GM23338 (cell line): ENCODE measurements around the gene CDC25C. TPM values are rescaled to one million over a fixed set of nuclear protein-coding genes. Genes with fewer than 3 reads are reported as not detected.
A peak's percentile ranks its signal among the peaks of the same experiment; 100 is the strongest.

Source experiments
- ATAC-seq: fragments of 200-7000 bp; cut with Tn5 transposase; 3 replicates; pipeline ENCODE4 v1.9.1; 2020
- DNase-seq: peaks from one replicate; pipeline ENCODE4 v3.0.0-alpha.2; 2015; ENCODE audit warnings: low spot score
- H2AFZ ChIP-seq: fragments of 200-600 bp; sonication (generic); 2 replicates; pipeline ENCODE4 v1.8.0; 2016; ENCODE audit warnings: antibody characterized with exemption, mild to moderate bottlenecking, moderate library complexity
- H3F3A ChIP-seq: fragments of 200-600 bp; sonication (generic); replicated peaks from 2 replicates; pipeline ENCODE4 v1.8.0; 2017; ENCODE audit warnings: antibody characterized with exemption, mixed run types, low read depth
- H3K27ac ChIP-seq: fragments of 200-600 bp; sonication (generic); 2 replicates; pipeline ENCODE4 v1.6.1; 2016; ENCODE audit warnings: low read depth
- H3K27me3 ChIP-seq: fragments of 200-600 bp; sonication (generic); 2 replicates; pipeline ENCODE4 v1.8.0; 2016; ENCODE audit warnings: mild to moderate bottlenecking, mixed run types, moderate library complexity; ENCODE audit not compliant: insufficient read depth
- H3K36me3 ChIP-seq: fragments of 200-600 bp; sonication (generic); 2 replicates; pipeline ENCODE4 v1.8.0; 2016; ENCODE audit warnings: mild to moderate bottlenecking; ENCODE audit not compliant: insufficient read depth
- H3K4me1 ChIP-seq: fragments of 200-600 bp; sonication (generic); 2 replicates; pipeline ENCODE4 v1.8.0; 2016; ENCODE audit warnings: mild to moderate bottlenecking, moderate library complexity; ENCODE audit not compliant: insufficient read depth
- H3K4me2 ChIP-seq: fragments of 200-600 bp; sonication (generic); 2 replicates; pipeline ENCODE4 v1.7.1; 2017; ENCODE audit warnings: mixed run types
- H3K4me3 ChIP-seq: fragments of 200-600 bp; sonication (generic); 2 replicates; pipeline ENCODE4 v1.6.1; 2016; ENCODE audit warnings: mixed run types
- H3K79me2 ChIP-seq: fragments of 200-600 bp; sonication (generic); replicated peaks from 2 replicates; pipeline ENCODE4 v1.8.0; 2017; ENCODE audit warnings: mild to moderate bottlenecking; ENCODE audit not compliant: insufficient read depth
- H3K9me2 ChIP-seq: fragments of 200-600 bp; sonication (generic); 2 replicates; pipeline ENCODE4 v1.8.0; 2017; ENCODE audit not compliant: insufficient read depth
- H4K20me1 ChIP-seq: fragments of 200-600 bp; sonication (generic); replicated peaks from 2 replicates; pipeline ENCODE4 v1.8.0; 2017; ENCODE audit warnings: mild to moderate bottlenecking; ENCODE audit not compliant: insufficient read depth
- H3K27ac Mint-ChIP-seq: 2 replicates; pipeline ENCODE4 v1.8.0; 2020; ENCODE audit warnings: inconsistent platforms, mild to moderate bottlenecking, moderate library complexity, mixed read lengths
- H3K27me3 Mint-ChIP-seq: 3 replicates; pipeline ENCODE4 v1.8.0; 2022; ENCODE audit warnings: low read depth, mild to moderate bottlenecking, moderate library complexity, mixed read lengths, inconsistent platforms; ENCODE audit not compliant: insufficient read depth, poor library complexity
- H3K36me3 Mint-ChIP-seq: 3 replicates; pipeline ENCODE4 v1.8.0; 2021; ENCODE audit warnings: low read depth, mild to moderate bottlenecking, inconsistent platforms, moderate library complexity, mixed read lengths
- H3K4me1 Mint-ChIP-seq: 3 replicates; pipeline ENCODE4 v1.8.0; 2020; ENCODE audit warnings: mild to moderate bottlenecking, inconsistent platforms, mixed read lengths
- H3K4me3 Mint-ChIP-seq: 3 replicates; pipeline ENCODE4 v1.8.0; 2021; ENCODE audit warnings: moderate library complexity, mild to moderate bottlenecking, inconsistent platforms, mixed read lengths
- H3K9me3 Mint-ChIP-seq: 3 replicates; pipeline ENCODE4 v1.8.0; 2020; ENCODE audit warnings: moderate library complexity, mild to moderate bottlenecking, inconsistent platforms, mixed read lengths
- CREB1 ChIP-seq: fragments of 250-450 bp; sonication (Bioruptor Pico); IDR thresholded peaks from 2 replicates; pipeline ENCODE4 v1.5.0; 2020; ENCODE audit warnings: low read depth, mild to moderate bottlenecking, moderate library complexity
- EZH2 ChIP-seq: fragments of 200-600 bp; sonication (generic); IDR thresholded peaks from one replicate; pipeline ENCODE4 v1.8.0; 2017; ENCODE audit warnings: antibody characterized with exemption, mild to moderate bottlenecking, low read depth; ENCODE audit not compliant: unreplicated experiment
- EZH2phosphoT487 ChIP-seq: fragments of 200-600 bp; sonication (generic); IDR thresholded peaks from one replicate; pipeline ENCODE4 v1.8.1; 2018; ENCODE audit warnings: antibody characterized with exemption; ENCODE audit not compliant: unreplicated experiment
- JUNB ChIP-seq: IDR thresholded peaks from one replicate; pipeline ENCODE4 v1.6.1; 2016; ENCODE audit warnings: antibody characterized with exemption; ENCODE audit not compliant: unreplicated experiment
- NANOG ChIP-seq: IDR thresholded peaks from 2 replicates; pipeline ENCODE4 v1.6.1; 2016; ENCODE audit warnings: antibody characterized with exemption, borderline replicate concordance
- POLR2AphosphoS5 ChIP-seq: IDR thresholded peaks from 2 replicates; pipeline ENCODE4 v1.6.1; 2016; ENCODE audit warnings: antibody characterized with exemption, low read depth
- STAT1 ChIP-seq: IDR thresholded peaks from one replicate; pipeline ENCODE4 v1.6.1; 2016; ENCODE audit warnings: antibody characterized with exemption; ENCODE audit not compliant: unreplicated experiment
- ZNF114 ChIP-seq: fragments of 250-450 bp; sonication (Bioruptor Pico); IDR thresholded peaks from 2 replicates; pipeline ENCODE4 v1.5.0; 2020; ENCODE audit warnings: mild to moderate bottlenecking, moderate library complexity
- ZNF331 ChIP-seq: fragments of 250-450 bp; sonication (Bioruptor Pico); IDR thresholded peaks from 2 replicates; pipeline ENCODE4 v1.5.0; 2020; ENCODE audit warnings: low read depth, mild to moderate bottlenecking, moderate library complexity
- polyA plus RNA-seq: library from polyadenylated mRNA; unstranded; fragments of >200 nt; fragmentation: Nextera tagmentation; extraction: Ambion mirVana; gene quantifications from 2 replicates; pipeline ENCODE4 v1.2.1, GENCODE V29; 2016
- total RNA-seq: library from RNA; depleted of rRNA; stranded (reverse); fragments of >200 nt; shearing (Covaris generic); gene quantifications from 2 replicates; pipeline ENCODE4 v1.2.3, GENCODE V29; 2014
- TF ChIP-seq, protein P1 (sequence below), 2 experiments: fragments of 200-600 bp in 1 of 2; sonication (generic) in 1 of 2; conservative IDR thresholded peaks; 2 replicates each; pipeline versions ENCODE4 v1.5.1 to v1.6.1; 2016 to 2017; ENCODE audit warnings: antibody characterized with exemption in 2 of 2, low read depth in 2 of 2, mild to moderate bottlenecking in 2 of 2, moderate library complexity in 1 of 2
- TF ChIP-seq, protein P2 (sequence below): IDR thresholded peaks from one replicate; pipeline ENCODE4 v1.6.1; 2018; ENCODE audit warnings: antibody characterized with exemption; ENCODE audit not compliant: unreplicated experiment
- TF ChIP-seq, protein P3 (sequence below): fragments of 250-450 bp; sonication (Bioruptor Pico); IDR thresholded peaks from 2 replicates; pipeline ENCODE4 v1.5.0; 2020; ENCODE audit warnings: mild to moderate bottlenecking, moderate library complexity
- TF ChIP-seq, protein P4 (sequence below): IDR thresholded peaks from 2 replicates; pipeline ENCODE4 v1.6.1; 2016; ENCODE audit warnings: antibody characterized with exemption

CDC25C gene
- total and polyA plus RNA-seq, 2 experiments from 2014 or later, result 20.9 to 25.6 TPM

DNA sequence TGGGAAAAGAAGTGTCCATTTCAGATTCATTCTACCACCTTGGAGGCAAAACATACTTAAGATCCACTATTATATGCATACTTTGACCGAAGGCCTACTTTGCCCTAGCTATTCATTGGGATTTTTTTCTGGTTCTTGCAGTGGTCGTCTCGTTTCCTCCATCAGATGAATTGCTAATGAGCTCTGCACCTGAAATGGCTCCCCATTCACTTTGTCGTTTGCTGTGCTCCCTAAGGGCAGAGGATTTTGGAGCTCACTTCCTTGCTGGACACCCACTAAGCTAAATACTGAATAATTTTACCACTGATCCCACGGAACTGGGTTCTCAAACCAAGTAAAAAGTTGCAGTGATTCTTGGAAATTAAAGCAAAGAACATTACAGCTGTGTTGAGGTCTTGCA, 22.8 kb upstream of the CDC25C start:
- Mint-ChIP-seq H3K27ac (no peak overlapping the region), H3K4me1 (peaks cover 24% of the 10 kb centered on the region), H3K27me3 (peaks cover 7% of the 10 kb centered on the region), H3K9me3 (no peaks in the 10 kb centered on the region; the same call in 2 of the 3 replicates), H3K36me3 (peaks cover 20% of the 10 kb centered on the region), H3K4me3 (peak overlapping the region; percentile 91)
- Histone ChIP-seq H3K36me3 (no peaks in the 10 kb centered on the region), H2AFZ (no peak overlapping the region), H4K20me1 (peaks cover 3% of the 10 kb centered on the region; the same call in 1 of the 2 replicates), H3K79me2 (peaks cover 61% of the 10 kb centered on the region), H3F3A (no peaks in the 10 kb centered on the region; the same call in 1 of the 2 replicates), H3K27me3 (no peaks in the 10 kb centered on the region), H3K4me3 (peak overlapping the region; percentile 94), H3K27ac (peak overlapping the region; percentile 97), H3K4me1 (peaks cover 11% of the 10 kb centered on the region; the same call in 1 of the 2 replicates), H3K9me2 (no peaks in the 10 kb centered on the region; the same call in 1 of the 2 replicates), H3K4me2 (peak overlapping the region; percentile 85)
- TF ChIP-seq, protein P1, sequence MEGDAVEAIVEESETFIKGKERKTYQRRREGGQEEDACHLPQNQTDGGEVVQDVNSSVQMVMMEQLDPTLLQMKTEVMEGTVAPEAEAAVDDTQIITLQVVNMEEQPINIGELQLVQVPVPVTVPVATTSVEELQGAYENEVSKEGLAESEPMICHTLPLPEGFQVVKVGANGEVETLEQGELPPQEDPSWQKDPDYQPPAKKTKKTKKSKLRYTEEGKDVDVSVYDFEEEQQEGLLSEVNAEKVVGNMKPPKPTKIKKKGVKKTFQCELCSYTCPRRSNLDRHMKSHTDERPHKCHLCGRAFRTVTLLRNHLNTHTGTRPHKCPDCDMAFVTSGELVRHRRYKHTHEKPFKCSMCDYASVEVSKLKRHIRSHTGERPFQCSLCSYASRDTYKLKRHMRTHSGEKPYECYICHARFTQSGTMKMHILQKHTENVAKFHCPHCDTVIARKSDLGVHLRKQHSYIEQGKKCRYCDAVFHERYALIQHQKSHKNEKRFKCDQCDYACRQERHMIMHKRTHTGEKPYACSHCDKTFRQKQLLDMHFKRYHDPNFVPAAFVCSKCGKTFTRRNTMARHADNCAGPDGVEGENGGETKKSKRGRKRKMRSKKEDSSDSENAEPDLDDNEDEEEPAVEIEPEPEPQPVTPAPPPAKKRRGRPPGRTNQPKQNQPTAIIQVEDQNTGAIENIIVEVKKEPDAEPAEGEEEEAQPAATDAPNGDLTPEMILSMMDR (conservative IDR thresholded peaks at IDR 0.05; ENCODE audit: low read depth in 2 of 2), result no peak
- no peak for TF ChIP-seq ZNF114 (CRISPR knock-in tag)
- no peak for TF ChIP-seq NANOG
- TF ChIP-seq EZH2phosphoT487, result no peak
- TF ChIP-seq EZH2, result no peak
- no peak for TF ChIP-seq JUNB
- no peak for TF ChIP-seq CREB1 (CRISPR knock-in tag)
- TF ChIP-seq, protein P2, sequence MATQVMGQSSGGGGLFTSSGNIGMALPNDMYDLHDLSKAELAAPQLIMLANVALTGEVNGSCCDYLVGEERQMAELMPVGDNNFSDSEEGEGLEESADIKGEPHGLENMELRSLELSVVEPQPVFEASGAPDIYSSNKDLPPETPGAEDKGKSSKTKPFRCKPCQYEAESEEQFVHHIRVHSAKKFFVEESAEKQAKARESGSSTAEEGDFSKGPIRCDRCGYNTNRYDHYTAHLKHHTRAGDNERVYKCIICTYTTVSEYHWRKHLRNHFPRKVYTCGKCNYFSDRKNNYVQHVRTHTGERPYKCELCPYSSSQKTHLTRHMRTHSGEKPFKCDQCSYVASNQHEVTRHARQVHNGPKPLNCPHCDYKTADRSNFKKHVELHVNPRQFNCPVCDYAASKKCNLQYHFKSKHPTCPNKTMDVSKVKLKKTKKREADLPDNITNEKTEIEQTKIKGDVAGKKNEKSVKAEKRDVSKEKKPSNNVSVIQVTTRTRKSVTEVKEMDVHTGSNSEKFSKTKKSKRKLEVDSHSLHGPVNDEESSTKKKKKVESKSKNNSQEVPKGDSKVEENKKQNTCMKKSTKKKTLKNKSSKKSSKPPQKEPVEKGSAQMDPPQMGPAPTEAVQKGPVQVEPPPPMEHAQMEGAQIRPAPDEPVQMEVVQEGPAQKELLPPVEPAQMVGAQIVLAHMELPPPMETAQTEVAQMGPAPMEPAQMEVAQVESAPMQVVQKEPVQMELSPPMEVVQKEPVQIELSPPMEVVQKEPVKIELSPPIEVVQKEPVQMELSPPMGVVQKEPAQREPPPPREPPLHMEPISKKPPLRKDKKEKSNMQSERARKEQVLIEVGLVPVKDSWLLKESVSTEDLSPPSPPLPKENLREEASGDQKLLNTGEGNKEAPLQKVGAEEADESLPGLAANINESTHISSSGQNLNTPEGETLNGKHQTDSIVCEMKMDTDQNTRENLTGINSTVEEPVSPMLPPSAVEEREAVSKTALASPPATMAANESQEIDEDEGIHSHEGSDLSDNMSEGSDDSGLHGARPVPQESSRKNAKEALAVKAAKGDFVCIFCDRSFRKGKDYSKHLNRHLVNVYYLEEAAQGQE, result no peak
- no peak for TF ChIP-seq STAT1
- TF ChIP-seq ZNF331, result no peak
- TF ChIP-seq, protein P3, sequence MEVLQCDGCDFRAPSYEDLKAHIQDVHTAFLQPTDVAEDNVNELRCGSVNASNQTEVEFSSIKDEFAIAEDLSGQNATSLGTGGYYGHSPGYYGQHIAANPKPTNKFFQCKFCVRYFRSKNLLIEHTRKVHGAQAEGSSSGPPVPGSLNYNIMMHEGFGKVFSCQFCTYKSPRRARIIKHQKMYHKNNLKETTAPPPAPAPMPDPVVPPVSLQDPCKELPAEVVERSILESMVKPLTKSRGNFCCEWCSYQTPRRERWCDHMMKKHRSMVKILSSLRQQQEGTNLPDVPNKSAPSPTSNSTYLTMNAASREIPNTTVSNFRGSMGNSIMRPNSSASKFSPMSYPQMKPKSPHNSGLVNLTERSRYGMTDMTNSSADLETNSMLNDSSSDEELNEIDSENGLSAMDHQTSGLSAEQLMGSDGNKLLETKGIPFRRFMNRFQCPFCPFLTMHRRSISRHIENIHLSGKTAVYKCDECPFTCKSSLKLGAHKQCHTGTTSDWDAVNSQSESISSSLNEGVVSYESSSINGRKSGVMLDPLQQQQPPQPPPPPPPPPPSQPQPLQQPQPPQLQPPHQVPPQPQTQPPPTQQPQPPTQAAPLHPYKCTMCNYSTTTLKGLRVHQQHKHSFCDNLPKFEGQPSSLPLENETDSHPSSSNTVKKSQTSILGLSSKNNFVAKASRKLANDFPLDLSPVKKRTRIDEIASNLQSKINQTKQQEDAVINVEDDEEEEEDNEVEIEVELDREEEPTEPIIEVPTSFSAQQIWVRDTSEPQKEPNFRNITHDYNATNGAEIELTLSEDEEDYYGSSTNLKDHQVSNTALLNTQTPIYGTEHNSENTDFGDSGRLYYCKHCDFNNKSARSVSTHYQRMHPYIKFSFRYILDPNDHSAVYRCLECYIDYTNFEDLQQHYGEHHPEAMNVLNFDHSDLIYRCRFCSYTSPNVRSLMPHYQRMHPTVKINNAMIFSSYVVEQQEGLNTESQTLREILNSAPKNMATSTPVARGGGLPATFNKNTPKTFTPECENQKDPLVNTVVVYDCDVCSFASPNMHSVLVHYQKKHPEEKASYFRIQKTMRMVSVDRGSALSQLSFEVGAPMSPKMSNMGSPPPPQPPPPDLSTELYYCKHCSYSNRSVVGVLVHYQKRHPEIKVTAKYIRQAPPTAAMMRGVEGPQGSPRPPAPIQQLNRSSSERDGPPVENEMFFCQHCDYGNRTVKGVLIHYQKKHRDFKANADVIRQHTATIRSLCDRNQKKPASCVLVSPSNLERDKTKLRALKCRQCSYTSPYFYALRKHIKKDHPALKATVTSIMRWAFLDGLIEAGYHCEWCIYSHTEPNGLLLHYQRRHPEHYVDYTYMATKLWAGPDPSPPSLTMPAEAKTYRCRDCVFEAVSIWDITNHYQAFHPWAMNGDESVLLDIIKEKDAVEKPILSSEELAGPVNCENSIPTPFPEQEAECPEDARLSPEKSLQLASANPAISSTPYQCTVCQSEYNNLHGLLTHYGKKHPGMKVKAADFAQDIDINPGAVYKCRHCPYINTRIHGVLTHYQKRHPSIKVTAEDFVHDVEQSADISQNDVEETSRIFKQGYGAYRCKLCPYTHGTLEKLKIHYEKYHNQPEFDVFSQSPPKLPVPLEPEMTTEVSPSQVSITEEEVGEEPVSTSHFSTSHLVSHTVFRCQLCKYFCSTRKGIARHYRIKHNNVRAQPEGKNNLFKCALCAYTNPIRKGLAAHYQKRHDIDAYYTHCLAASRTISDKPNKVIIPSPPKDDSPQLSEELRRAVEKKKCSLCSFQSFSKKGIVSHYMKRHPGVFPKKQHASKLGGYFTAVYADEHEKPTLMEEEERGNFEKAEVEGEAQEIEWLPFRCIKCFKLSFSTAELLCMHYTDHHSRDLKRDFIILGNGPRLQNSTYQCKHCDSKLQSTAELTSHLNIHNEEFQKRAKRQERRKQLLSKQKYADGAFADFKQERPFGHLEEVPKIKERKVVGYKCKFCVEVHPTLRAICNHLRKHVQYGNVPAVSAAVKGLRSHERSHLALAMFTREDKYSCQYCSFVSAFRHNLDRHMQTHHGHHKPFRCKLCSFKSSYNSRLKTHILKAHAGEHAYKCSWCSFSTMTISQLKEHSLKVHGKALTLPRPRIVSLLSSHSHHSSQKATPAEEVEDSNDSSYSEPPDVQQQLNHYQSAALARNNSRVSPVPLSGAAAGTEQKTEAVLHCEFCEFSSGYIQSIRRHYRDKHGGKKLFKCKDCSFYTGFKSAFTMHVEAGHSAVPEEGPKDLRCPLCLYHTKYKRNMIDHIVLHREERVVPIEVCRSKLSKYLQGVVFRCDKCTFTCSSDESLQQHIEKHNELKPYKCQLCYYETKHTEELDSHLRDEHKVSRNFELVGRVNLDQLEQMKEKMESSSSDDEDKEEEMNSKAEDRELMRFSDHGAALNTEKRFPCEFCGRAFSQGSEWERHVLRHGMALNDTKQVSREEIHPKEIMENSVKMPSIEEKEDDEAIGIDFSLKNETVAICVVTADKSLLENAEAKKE, result no peak
- TF ChIP-seq, protein P4, sequence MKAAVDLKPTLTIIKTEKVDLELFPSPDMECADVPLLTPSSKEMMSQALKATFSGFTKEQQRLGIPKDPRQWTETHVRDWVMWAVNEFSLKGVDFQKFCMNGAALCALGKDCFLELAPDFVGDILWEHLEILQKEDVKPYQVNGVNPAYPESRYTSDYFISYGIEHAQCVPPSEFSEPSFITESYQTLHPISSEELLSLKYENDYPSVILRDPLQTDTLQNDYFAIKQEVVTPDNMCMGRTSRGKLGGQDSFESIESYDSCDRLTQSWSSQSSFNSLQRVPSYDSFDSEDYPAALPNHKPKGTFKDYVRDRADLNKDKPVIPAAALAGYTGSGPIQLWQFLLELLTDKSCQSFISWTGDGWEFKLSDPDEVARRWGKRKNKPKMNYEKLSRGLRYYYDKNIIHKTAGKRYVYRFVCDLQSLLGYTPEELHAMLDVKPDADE, result no peak
- TF ChIP-seq POLR2AphosphoS5, result no peak
- ATAC-seq (no peak), DNase-seq (peak; percentile 47)
